SU-DHL-6 (cell line): ENCODE results near the gene EVL.

Experiments
- H2AFZ ChIP-seq: fragments of 200-600 bp; sonication (generic); 2 replicates; pipeline ENCODE4 v1.6.1; 2014; ENCODE audit warnings: low read depth, mild to moderate bottlenecking, moderate library complexity, mixed read lengths, antibody characterized with exemption, low read length; ENCODE audit not compliant: severe bottlenecking
- H3F3A ChIP-seq: fragments of 200-600 bp; shearing (Covaris generic); 2 replicates; pipeline ENCODE4 v1.6.0; 2016; ENCODE audit warnings: antibody characterized with exemption, mild to moderate bottlenecking; ENCODE audit not compliant: insufficient read depth
- H3K27ac ChIP-seq: fragments of 200-600 bp; sonication (generic); 2 replicates; pipeline ENCODE4 v1.5.1; 2016; ENCODE audit warnings: low read depth, mild to moderate bottlenecking, low read length, moderate library complexity, mixed read lengths
- H3K27me3 ChIP-seq: fragments of 200-600 bp; sonication (generic), shearing (Covaris generic); 2 replicates; pipeline ENCODE4 v1.6.0; 2014; ENCODE audit warnings: mild to moderate bottlenecking, low read length
- H3K36me3 ChIP-seq: fragments of 200-600 bp; sonication (generic); 2 replicates; pipeline ENCODE4 v1.6.1; 2014; ENCODE audit warnings: mild to moderate bottlenecking, low read length, mixed read lengths
- H3K4me2 ChIP-seq: fragments of 300-600, 200-600 bp; shearing (Covaris generic), sonication (generic); 2 replicates; pipeline ENCODE4 v1.6.0; 2014; ENCODE audit warnings: low read length, low read depth, mild to moderate bottlenecking; ENCODE audit not compliant: poor library complexity, severe bottlenecking
- H3K4me3 ChIP-seq: fragments of 200-600 bp; sonication (generic); 2 replicates; pipeline ENCODE4 v1.5.1; 2014; ENCODE audit warnings: antibody characterized with exemption, low read length, mild to moderate bottlenecking, mixed read lengths; ENCODE audit not compliant: insufficient read depth, poor library complexity, severe bottlenecking
- H3K79me2 ChIP-seq: fragments of 200-600 bp; sonication (generic); 2 replicates; pipeline ENCODE4 v1.6.1; 2014; ENCODE audit warnings: mild to moderate bottlenecking, low read length, moderate library complexity; ENCODE audit not compliant: insufficient read depth
- H3K9ac ChIP-seq: fragments of 200-600 bp; sonication (generic); 2 replicates; pipeline ENCODE4 v1.7.0; 2014; ENCODE audit warnings: mild to moderate bottlenecking, low read length
- H3K9me2 ChIP-seq: fragments of 200-600 bp; sonication (generic); replicated peaks from 2 replicates; pipeline ENCODE4 v1.6.1; 2014; ENCODE audit warnings: low read length; ENCODE audit not compliant: insufficient read depth
- H3K9me3 ChIP-seq: fragments of 200-600 bp; sonication (generic); 2 replicates; pipeline ENCODE4 v1.6.1; 2014; ENCODE audit warnings: low read length, mixed read lengths; ENCODE audit not compliant: insufficient read depth
- H4K20me1 ChIP-seq: fragments of 200-600 bp; sonication (generic); 2 replicates; pipeline ENCODE4 v1.6.1; 2014; ENCODE audit warnings: low read depth, mild to moderate bottlenecking, antibody characterized with exemption, low read length, moderate library complexity, mixed read lengths
- CTCF ChIP-seq: fragments of 200-600 bp; sonication (generic); IDR thresholded peaks from one replicate; pipeline ENCODE4 v1.5.1; 2017; ENCODE audit warnings: antibody characterized with exemption, mild to moderate bottlenecking, low read length, moderate library complexity; ENCODE audit not compliant: insufficient read depth, poor library complexity, severe bottlenecking
- EZH2phosphoT487 ChIP-seq: fragments of 200-600 bp; sonication (generic), shearing (Covaris generic); conservative IDR thresholded peaks from 2 replicates; pipeline ENCODE4 v1.6.1; 2018; ENCODE audit warnings: mild to moderate bottlenecking, antibody characterized with exemption, low read length, moderate library complexity, mixed read lengths

EVL gene

GRCh38 chr14:100192250-100192671 lies 127.0 kb downstream of the EVL start:
- TF ChIP-seq CTCF (no peak), EZH2phosphoT487 (no peak)

GRCh38 chr14:100192672-100193416 lies 127.6 kb downstream of the EVL start:
- no peaks in the 10 kb centered on the region for H3K27me3 ChIP-seq
- peak overlapping the region; percentile 34; the same call in 1 of the 2 replicates for H3K27ac ChIP-seq
- H3K9me3 ChIP-seq: no peaks in the 10 kb centered on the region
- TF ChIP-seq EZH2phosphoT487 (no peak), CTCF (peak; percentile 74)
- H3F3A ChIP-seq: 0 out of 2 replicates have a peak, but pooled peaks cover 5% of the 10 kb centered on the region
- H4K20me1 ChIP-seq: no peaks in the 10 kb centered on the region
- H3K4me3 ChIP-seq: peak overlapping the region; percentile 35
- H3K79me2 ChIP-seq: no peaks in the 10 kb centered on the region
- peak overlapping the region; percentile 63 for H3K9ac ChIP-seq
- peak overlapping the region; percentile 90 for H2AFZ ChIP-seq
- H3K36me3 ChIP-seq: no peaks in the 10 kb centered on the region
- H3K9me2 ChIP-seq: no peaks in the 10 kb centered on the region
- H3K4me2 ChIP-seq: peak overlapping the region; percentile 52

More at GRCh38 chr14:100192250-100192671, 127.0 kb downstream of the EVL start:
- Histone ChIP-seq H3K9me2 (no peaks in the 10 kb centered on the region), H2AFZ (peak overlapping the region; percentile 90), H3K27ac (0 out of 2 replicates have a peak overlapping the region, but pooled peaks have one; percentile 14), H3K27me3 (no peaks in the 10 kb centered on the region), H3K36me3 (no peaks in the 10 kb centered on the region), H3K9me3 (no peaks in the 10 kb centered on the region), H3K79me2 (no peaks in the 10 kb centered on the region), H4K20me1 (no peaks in the 10 kb centered on the region), H3F3A (0 out of 2 replicates have a peak, but pooled peaks cover 5% of the 10 kb centered on the region), H3K4me3 (peak overlapping the region; percentile 35), H3K9ac (peak overlapping the region; percentile 63), H3K4me2 (peak overlapping the region; percentile 52)
